HUES6 (cell line): Measurements from ENCODE around the gene NACAD.

ENCODE experiments used
- H3K27ac ChIP-seq: 2 replicates; pipeline ENCODE4 v1.7.0; 2013; ENCODE audit warnings: low read depth, mild to moderate bottlenecking, low read length, inconsistent platforms
- H3K27me3 ChIP-seq: 2 replicates; pipeline ENCODE4 v1.6.1; 2013; ENCODE audit warnings: low read length; ENCODE audit not compliant: control insufficient read depth, insufficient read depth
- H3K36me3 ChIP-seq: 2 replicates; pipeline ENCODE4 v1.6.1; 2013; ENCODE audit warnings: low read length; ENCODE audit not compliant: control insufficient read depth, insufficient read depth
- H3K4me1 ChIP-seq: 2 replicates; pipeline ENCODE4 v1.6.1; 2013; ENCODE audit warnings: low read length; ENCODE audit not compliant: control insufficient read depth, insufficient read depth
- H3K4me3 ChIP-seq: 2 replicates; pipeline ENCODE4 v1.5.1; 2013; ENCODE audit warnings: low read depth, low read length
- H3K9ac ChIP-seq: one replicate; pipeline ENCODE4 v1.6.1; 2013; ENCODE audit warnings: mild to moderate bottlenecking, low read length
- H3K9me3 ChIP-seq: 2 replicates; pipeline ENCODE4 v1.6.1; 2013; ENCODE audit warnings: low read depth, low read length; ENCODE audit not compliant: control insufficient read depth, insufficient read depth

NACAD gene

DNA sequence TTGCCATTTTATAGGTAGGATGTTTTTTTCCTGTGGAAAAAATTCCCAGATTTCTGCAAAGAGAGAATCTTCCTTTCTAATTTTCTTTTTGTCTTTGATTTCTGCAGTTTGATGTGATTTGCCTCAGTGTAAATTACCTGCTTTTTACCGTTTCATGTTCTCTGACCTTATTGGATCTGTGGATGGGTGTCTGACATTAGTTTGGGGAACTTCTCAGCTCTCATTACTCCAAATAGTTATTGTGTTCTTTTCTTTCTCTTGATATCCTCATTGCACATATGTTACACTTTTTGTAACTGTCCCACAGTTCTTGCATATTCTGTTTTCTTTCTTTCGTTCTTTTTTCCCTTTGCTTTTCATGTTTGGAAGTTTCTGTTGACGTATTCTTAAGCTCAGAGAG, 28.5 kb downstream of the NACAD start:
- Histone ChIP-seq H3K4me1 (no peaks in the 10 kb centered on the region), H3K9me3 (no peaks in the 10 kb centered on the region; the same call in 1 of the 2 replicates), H3K27me3 (no peaks in the 10 kb centered on the region), H3K4me3 (no peak overlapping the region), H3K36me3 (peaks cover 13% of the 10 kb centered on the region), H3K27ac (no peak overlapping the region), H3K9ac (no peak overlapping the region)

DNA sequence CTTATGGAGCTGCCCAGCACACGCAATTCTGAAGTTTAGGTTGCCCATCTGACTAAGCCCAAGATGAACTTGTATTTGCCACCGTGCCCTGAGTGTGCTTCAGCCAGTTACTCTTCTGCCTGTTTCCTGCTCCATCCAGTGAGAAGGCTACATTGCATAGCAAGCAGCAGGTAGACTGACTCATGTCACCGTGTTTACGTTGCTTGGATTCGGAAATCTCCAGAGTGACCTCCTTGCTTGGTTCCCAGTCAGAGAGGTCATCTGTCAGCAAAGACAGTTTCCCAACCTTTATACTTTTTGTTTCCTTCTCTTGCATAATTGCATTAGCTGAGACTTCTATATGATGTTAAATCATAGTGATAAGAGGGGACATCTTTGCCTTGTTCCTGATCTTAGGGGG, 30.9 kb downstream of the NACAD start:
- H3K9me3 ChIP-seq: no peaks in the 10 kb centered on the region; the same call in 1 of the 2 replicates
- no peak overlapping the region for H3K27ac ChIP-seq
- no peaks in the 10 kb centered on the region for H3K27me3 ChIP-seq
- no peaks in the 10 kb centered on the region for H3K36me3 ChIP-seq
- no peak overlapping the region for H3K4me3 ChIP-seq
- no peak overlapping the region for H3K9ac ChIP-seq
- no peaks in the 10 kb centered on the region for H3K4me1 ChIP-seq

- Histone ChIP-seq H3K4me1 (no peaks in the 10 kb centered on the region; the same call in 1 of the 2 replicates), H3K9me3 (no peaks in the 10 kb centered on the region; the same call in 1 of the 2 replicates), H3K27ac (no peak overlapping the region), H3K27me3 (no peaks in the 10 kb centered on the region), H3K9ac (no peak overlapping the region), H3K36me3 (peaks cover 5% of the 10 kb centered on the region; the same call in 1 of the 2 replicates), H3K4me3 (no peak overlapping the region)
Observed at GRCh38 chr7:45055594-45056219, 33.1 kb downstream of the NACAD start.

DNA sequence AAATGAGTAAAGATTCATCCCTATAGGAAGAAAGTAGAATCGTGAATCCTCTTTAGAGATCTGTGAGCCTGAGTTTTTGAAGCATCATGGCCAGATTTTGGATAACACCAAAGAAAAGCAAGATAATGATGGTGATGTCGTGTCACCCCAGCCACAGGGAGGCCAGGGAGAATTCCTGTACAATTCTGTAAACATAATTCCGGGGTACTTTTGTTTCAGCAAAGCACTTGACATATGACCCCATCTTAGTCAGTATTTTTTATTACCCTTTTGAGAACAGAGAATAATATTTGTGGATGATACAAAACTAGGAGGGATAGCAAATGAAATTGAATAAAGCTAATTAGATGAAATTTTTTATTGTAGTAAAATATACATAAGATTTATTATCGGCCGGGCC, 33.8 kb downstream of the NACAD start:
- H3K4me1 ChIP-seq: no peaks in the 10 kb centered on the region; the same call in 1 of the 2 replicates
- peaks cover 8% of the 10 kb centered on the region for H3K36me3 ChIP-seq
- H3K27me3 ChIP-seq: no peaks in the 10 kb centered on the region
- H3K9me3 ChIP-seq: no peaks in the 10 kb centered on the region; the same call in 1 of the 2 replicates
- H3K27ac ChIP-seq: no peak overlapping the region
- H3K9ac ChIP-seq: no peak overlapping the region
- H3K4me3 ChIP-seq: no peak overlapping the region

DNA sequence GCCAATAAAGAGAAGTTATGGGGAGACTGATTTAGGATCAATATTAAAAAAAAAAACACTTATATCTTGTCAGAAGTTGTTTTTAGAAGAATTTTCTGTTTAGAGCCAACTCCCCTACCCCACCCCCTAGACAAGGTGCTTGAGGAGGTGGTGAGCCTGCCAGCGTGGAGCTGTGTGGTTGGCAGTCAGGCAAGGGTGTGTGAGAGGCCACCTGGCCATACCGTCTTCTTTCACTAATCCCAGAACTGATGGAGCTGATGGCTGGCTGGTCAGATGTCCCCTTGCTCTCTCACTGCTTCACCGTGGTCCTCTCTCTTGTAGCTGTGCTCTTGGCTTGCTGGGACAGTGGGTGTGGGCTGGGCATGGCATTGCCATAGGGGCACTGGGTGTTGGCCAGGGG, 34.3 kb downstream of the NACAD start:
- Histone ChIP-seq H3K27me3 (no peaks in the 10 kb centered on the region), H3K36me3 (peaks cover 10% of the 10 kb centered on the region), H3K4me3 (no peak overlapping the region), H3K9ac (no peak overlapping the region), H3K9me3 (no peaks in the 10 kb centered on the region; the same call in 1 of the 2 replicates), H3K4me1 (no peaks in the 10 kb centered on the region; the same call in 1 of the 2 replicates), H3K27ac (no peak overlapping the region)

GRCh38 chr7:45053941-45054340, 34.8 kb downstream of the NACAD start:
- Histone ChIP-seq H3K4me3 (no peak overlapping the region), H3K27ac (no peak overlapping the region), H3K9me3 (no peaks in the 10 kb centered on the region; the same call in 1 of the 2 replicates), H3K27me3 (no peaks in the 10 kb centered on the region), H3K36me3 (peaks cover 10% of the 10 kb centered on the region), H3K4me1 (no peaks in the 10 kb centered on the region; the same call in 1 of the 2 replicates), H3K9ac (no peak overlapping the region)

- H3K4me3 ChIP-seq: no peak overlapping the region
- no peak overlapping the region for H3K27ac ChIP-seq
- H3K4me1 ChIP-seq: no peaks in the 10 kb centered on the region; the same call in 1 of the 2 replicates
- H3K9me3 ChIP-seq: no peaks in the 10 kb centered on the region; the same call in 1 of the 2 replicates
- peaks cover 10% of the 10 kb centered on the region for H3K36me3 ChIP-seq
- H3K27me3 ChIP-seq: no peaks in the 10 kb centered on the region
- H3K9ac ChIP-seq: no peak overlapping the region
Observed at GRCh38 chr7:45053401-45053800, 35.4 kb downstream of the NACAD start.

- Histone ChIP-seq H3K36me3 (peaks cover 12% of the 10 kb centered on the region), H3K4me3 (no peak overlapping the region), H3K27ac (no peak overlapping the region), H3K4me1 (no peaks in the 10 kb centered on the region; the same call in 1 of the 2 replicates), H3K9ac (no peak overlapping the region), H3K27me3 (no peaks in the 10 kb centered on the region), H3K9me3 (no peaks in the 10 kb centered on the region; the same call in 1 of the 2 replicates)
Observed at GRCh38 chr7:45052011-45052410, 36.8 kb downstream of the NACAD start.

DNA sequence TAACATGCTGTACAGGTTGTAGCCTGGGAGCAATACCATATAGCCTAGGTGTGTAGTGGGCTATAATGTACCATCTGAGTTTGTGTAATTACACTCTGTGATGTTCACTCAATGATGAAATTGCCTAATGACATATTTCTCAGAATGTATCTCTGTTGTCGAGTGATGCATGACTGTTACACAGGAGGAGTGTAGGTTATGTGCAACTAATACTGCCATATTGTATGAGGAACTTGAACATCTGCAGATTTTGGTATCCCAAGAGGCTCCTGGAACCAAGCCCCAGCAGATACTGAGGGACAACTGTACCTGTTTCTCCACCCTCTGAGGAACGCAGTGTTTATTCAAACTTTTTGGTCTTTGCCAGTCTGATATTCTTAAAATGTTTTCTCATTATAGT, 38.6 kb downstream of the NACAD start:
- H3K9me3 ChIP-seq: no peaks in the 10 kb centered on the region
- H3K27ac ChIP-seq: no peak overlapping the region
- no peak overlapping the region for H3K9ac ChIP-seq
- H3K4me1 ChIP-seq: no peaks in the 10 kb centered on the region; the same call in 1 of the 2 replicates
- no peaks in the 10 kb centered on the region for H3K27me3 ChIP-seq
- H3K4me3 ChIP-seq: no peak overlapping the region
- H3K36me3 ChIP-seq: peaks cover 16% of the 10 kb centered on the region

GRCh38 chr7:45048748-45049147, 40.0 kb downstream of the NACAD start:
- Histone ChIP-seq H3K4me3 (no peak overlapping the region), H3K9me3 (no peaks in the 10 kb centered on the region), H3K4me1 (no peaks in the 10 kb centered on the region; the same call in 1 of the 2 replicates), H3K27ac (no peak overlapping the region), H3K9ac (no peak overlapping the region), H3K36me3 (peaks cover 16% of the 10 kb centered on the region), H3K27me3 (no peaks in the 10 kb centered on the region)

GRCh38 chr7:45044338-45044737, 44.4 kb downstream of the NACAD start:
- Histone ChIP-seq H3K4me3 (no peak overlapping the region), H3K36me3 (peaks cover 12% of the 10 kb centered on the region), H3K27me3 (no peaks in the 10 kb centered on the region), H3K4me1 (no peaks in the 10 kb centered on the region), H3K9ac (no peak overlapping the region), H3K9me3 (no peaks in the 10 kb centered on the region), H3K27ac (no peak overlapping the region)
